HG02884 (cell line): ENCODE results near the gene IFIT3.
"Not testable (repeated sequence)": the region's sequence is repeated elsewhere in the genome, so short reads cannot be mapped to it uniquely, and the experiment has no call there.

Experiments used
- ATAC-seq: cut with Tn5 transposase; IDR thresholded peaks from one replicate; pipeline ENCODE4 v1.9.1; 2021; ENCODE audit warnings: mild to moderate bottlenecking, moderate library complexity; ENCODE audit not compliant: unreplicated experiment

Gene IFIT3

GRCh38 chr10:89327803-89328441, at the start of gene IFIT3:
Gene IFIT3, plus strand, starts transcription at chr10:89327997. Its CDS starts 77 bp downstream, at chr10:89328074.
- no peak for ATAC-seq

- no peak for ATAC-seq
Measured at GRCh38 chr10:89278034-89278535, 49.7 kb upstream of the IFIT3 start.

- no peak for ATAC-seq
Measured at GRCh38 chr10:89278900-89279392, 48.9 kb upstream of the IFIT3 start.

GRCh38 chr10:89279421-89279869, 48.4 kb upstream of the IFIT3 start:
- no peak for ATAC-seq

GRCh38 chr10:89280508-89280907, 47.3 kb upstream of the IFIT3 start:
- ATAC-seq: no peak

- ATAC-seq: no peak
Measured at GRCh38 chr10:89281606-89282395, 46.0 kb upstream of the IFIT3 start.

- no peak for ATAC-seq
Measured at GRCh38 chr10:89283025-89283935, 44.5 kb upstream of the IFIT3 start.

- ATAC-seq: no peak
Measured at GRCh38 chr10:89283936-89284475, 43.8 kb upstream of the IFIT3 start.

- not testable (repeated sequence) for ATAC-seq
Measured at GRCh38 chr10:89284711-89285110, 43.1 kb upstream of the IFIT3 start.

GRCh38 chr10:89285303-89285702, 42.5 kb upstream of the IFIT3 start:
- not testable (repeated sequence) for ATAC-seq

- no peak for ATAC-seq
Measured at GRCh38 chr10:89294721-89295239, 33.0 kb upstream of the IFIT3 start.

- no peak for ATAC-seq
Measured at GRCh38 chr10:89295597-89295996, 32.2 kb upstream of the IFIT3 start.

- no peak for ATAC-seq
Measured at GRCh38 chr10:89296220-89296648, 31.6 kb upstream of the IFIT3 start.

GRCh38 chr10:89297356-89297755, 30.4 kb upstream of the IFIT3 start:
- no peak for ATAC-seq

- ATAC-seq: no peak
Measured at GRCh38 chr10:89297791-89298190, 30.0 kb upstream of the IFIT3 start.

- ATAC-seq: no peak
Measured at GRCh38 chr10:89299031-89299430, 28.8 kb upstream of the IFIT3 start.

- no peak for ATAC-seq
Measured at GRCh38 chr10:89301232-89301631, 26.6 kb upstream of the IFIT3 start.

GRCh38 chr10:89301721-89302445, 25.9 kb upstream of the IFIT3 start, which contains the start of gene IFIT2:
Gene IFIT2, plus strand, starts transcription at chr10:89302046. Its CDS starts 78 bp downstream, at chr10:89302124.
- ATAC-seq: peak; percentile 68

- no peak for ATAC-seq
Measured at GRCh38 chr10:89302625-89303024, 25.2 kb upstream of the IFIT3 start.
